Middle frontal gyrus (tissue), 1 donor: ENCODE results near the gene FLOT1.
"Not testable (repeated sequence)": the region's sequence is repeated elsewhere in the genome, so short reads cannot be mapped to it uniquely, and the experiment has no call there.

ENCODE experiments used
- DNase-seq: peaks from one replicate; pipeline ENCODE4 v3.0.0-alpha.2; 2015; ENCODE audit warnings: low spot score; ENCODE audit errors: extremely low spot score

FLOT1 gene

DNA sequence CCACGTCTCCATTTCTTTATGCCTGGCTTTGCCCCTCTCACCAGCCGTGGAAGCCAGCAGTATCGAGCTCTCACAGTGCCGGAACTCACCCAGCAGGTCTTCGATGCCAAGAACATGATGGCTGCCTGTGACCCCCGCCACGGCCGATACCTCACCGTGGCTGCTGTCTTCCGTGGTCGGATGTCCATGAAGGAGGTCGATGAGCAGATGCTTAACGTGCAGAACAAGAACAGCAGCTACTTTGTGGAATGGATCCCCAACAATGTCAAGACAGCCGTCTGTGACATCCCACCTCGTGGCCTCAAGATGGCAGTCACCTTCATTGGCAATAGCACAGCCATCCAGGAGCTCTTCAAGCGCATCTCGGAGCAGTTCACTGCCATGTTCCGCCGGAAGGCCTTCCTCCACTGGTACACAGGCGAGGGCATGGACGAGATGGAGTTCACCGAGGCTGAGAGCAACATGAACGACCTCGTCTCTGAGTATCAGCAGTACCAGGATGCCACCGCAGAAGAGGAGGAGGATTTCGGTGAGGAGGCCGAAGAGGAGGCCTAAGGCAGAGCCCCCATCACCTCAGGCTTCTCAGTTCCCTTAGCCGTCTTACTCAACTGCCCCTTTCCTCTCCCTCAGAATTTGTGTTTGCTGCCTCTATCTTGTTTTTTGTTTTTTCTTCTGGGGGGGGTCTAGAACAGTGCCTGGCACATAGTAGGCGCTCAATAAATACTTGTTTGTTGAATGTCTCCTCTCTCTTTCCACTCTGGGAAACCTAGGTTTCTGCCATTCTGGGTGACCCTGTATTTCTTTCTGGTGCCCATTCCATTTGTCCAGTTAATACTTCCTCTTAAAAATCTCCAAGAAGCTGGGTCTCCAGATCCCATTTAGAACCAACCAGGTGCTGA is 18.4 kb downstream of the FLOT1 start:
- DNase-seq = not testable (repeated sequence)

DNA sequence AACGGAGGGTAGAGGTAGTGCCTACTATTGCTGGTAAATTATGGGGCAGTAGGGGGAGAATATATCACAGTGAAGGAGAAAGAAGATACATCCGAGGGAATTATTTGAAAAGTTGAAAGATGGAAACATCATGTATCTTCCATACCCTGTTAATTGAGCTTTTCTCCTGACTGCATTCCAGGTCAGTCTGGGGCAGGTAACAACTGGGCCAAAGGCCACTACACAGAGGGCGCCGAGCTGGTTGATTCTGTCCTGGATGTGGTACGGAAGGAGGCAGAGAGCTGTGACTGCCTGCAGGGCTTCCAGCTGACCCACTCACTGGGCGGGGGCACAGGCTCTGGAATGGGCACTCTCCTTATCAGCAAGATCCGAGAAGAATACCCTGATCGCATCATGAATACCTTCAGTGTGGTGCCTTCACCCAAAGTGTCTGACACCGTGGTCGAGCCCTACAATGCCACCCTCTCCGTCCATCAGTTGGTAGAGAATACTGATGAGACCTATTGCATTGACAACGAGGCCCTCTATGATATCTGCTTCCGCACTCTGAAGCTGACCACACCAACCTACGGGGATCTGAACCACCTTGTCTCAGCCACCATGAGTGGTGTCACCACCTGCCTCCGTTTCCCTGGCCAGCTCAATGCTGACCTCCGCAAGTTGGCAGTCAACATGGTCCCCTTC is 19.2 kb downstream of the FLOT1 start:
- DNase-seq = not testable (repeated sequence)

DNA sequence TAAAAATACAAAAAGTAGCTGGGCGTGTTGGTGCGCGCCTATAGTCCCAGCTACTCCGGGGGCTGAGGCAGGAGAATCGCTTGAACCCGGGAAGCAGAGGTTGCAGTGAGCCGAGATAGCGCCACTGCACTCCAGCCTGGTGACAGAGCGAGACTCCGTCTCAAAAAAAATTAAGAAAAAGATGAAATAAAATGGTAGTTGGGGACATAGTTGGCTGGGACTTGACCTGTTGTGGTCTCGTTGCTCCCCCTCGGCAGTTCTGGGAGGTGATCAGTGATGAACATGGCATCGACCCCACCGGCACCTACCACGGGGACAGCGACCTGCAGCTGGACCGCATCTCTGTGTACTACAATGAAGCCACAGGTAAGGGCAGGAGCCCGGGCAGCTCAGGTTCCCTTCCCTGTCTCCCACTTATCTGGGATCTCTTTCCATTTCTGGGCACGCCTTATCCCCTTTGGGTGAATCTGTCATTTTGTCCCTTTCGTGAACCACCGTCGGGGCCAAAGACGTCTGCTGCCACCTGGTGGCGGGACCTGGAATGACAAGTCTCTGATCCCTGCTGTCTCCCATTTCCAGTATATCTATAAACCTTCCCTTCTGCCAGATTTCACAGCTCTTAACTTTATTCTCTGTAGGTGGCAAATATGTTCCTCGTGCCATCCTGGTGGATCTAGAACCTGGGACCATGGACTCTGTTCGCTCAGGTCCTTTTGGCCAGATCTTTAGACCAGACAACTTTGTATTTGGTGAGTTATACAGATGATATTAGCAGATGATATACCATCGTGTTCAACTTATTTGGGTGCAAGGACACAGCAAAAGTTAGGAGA is 20.0 kb downstream of the FLOT1 start:
- peak; percentile 71 for DNase-seq

DNA sequence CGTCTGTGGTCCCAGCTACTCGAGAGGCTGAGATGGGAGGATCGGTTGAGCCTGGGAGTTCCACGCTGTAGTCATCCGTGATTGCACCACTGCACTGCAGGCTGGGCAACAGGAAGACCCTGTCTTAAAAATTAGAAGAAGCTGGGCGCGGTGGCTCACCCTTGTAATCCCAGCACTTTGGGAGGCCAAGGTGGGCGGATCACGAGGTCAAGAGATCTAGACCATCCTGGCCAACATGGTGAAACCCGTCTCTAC is 20.5 kb downstream of the FLOT1 start:
- not testable (repeated sequence) for DNase-seq

DNA sequence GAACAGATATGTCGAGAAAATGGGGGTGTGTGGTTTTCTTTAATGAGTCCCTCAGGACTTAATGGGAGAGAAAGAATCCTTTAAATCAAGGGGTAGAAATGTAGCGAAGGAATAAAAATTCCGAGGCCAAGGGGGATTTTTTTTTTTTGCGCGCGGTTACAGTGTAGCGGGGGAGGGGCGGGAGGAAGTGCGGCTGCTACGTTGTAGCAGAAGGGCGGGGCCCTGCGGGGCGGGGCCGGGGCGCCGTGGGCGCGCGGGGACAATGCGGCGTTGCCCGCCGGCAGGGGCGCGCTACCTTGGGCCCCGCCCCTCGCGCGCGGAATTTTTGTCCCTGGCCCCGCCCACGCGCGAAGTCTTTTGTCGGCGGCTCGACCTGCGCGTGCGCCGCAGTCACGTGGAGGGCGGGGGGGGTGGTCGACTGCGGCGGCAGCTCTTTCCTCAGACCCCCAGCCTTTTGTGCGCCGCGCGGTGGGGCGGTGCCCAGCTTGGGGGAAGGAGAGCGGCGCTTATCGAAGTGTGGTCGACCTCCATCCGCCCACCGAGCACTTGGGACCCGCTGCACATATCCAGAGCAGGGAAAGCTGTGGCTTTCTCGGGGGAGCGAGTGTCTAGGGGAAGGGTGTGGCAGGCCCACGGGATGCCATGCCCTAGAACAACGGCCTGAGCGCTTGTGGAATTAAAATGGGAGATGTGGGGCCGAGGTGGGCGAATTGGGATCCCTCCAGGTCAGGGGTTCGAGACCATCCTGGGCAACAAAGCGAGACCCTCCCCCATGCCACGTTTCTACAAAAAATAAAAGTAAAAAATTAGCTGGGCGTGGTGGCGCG is 21.1 kb downstream of the FLOT1 start:
- peak; percentile 86 for DNase-seq

DNA sequence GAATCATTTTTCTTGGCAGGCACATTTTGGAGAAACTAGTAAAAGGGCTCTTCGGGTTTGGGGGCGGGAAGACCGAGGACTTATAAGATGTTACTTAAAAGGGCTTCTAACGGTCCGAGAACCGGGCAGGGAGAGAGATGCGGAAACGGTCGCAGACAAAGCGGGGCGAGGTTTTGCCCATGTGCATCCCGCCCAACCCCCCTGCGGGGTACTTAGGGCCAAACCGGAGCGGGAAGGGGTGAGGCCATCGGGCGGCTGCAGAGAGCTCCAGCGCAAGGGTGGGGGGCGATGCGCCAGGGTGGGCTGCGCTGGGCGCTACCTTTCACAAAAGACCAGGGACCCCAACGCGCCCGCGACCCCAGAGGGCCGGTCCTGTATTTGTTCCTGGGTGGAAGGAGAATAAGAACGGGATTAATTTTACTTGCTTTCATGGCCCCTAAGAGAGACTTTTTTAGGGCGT is 21.7 kb downstream of the FLOT1 start:
- no peak for DNase-seq

DNA sequence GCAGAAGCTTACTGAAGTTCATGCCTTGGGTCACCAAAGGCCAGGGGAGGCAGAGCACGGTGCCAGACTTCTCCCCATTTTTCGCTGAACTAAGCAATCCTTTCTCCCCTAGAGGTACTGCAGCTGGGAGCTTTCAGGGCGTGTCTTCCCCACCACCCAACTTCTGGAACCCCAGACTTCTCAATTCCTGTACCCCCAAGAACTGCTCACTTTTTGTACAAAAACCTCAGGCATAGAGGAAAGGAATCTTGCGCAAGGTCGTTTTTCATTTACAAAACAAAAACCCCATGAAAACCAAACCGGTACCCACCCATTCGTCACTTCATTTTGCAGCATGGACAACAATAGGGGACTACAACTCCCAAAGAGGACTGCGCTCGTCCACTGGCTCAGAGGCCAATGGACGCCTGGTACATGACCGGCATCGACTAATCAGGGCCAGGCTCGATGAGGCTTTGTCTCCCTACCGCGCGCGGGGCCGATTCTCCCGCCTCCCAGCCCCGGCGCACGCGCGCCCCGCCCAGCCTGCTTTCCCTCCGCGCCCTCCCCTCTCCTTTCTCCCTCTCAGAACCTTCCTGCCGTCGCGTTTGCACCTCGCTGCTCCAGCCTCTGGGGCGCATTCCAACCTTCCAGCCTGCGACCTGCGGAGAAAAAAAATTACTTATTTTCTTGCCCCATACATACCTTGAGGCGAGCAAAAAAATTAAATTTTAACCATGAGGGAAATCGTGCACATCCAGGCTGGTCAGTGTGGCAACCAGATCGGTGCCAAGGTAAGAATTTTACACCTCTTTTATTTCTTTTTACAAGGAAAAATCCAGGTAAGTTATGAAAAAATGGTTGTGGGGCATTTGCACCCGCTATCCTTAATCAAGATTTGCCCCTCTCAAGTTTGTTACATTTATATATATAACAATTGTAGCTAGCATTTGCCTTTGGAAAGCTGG is 22.4 kb downstream of the FLOT1 start, which contains the start of gene TUBB:
TUBB (plus strand) TSS at position 562 of the 947 bp plus-strand sequence; CDS start at position 717, 155 bp downstream.
- DNase-seq = peak; percentile 96

DNA sequence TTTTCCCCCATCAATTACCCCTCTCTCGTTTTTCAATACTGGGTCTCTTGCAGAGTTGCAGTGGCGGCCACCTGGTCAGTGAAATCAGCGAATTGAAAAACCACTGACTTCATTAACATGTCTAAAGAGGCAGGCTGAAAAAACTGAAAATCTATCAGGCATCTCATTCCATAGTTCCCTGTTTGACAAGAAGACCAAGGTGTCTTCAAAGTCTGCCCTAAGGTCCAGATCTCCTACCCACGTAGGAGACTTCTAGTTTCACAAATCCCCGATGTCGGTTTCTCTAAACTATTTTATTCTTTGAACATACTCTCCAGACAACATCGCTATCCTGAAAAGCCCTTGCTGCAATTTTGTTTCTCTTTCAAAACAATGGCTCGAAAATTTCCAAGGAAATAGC is 23.1 kb downstream of the FLOT1 start:
- DNase-seq = no peak

DNA sequence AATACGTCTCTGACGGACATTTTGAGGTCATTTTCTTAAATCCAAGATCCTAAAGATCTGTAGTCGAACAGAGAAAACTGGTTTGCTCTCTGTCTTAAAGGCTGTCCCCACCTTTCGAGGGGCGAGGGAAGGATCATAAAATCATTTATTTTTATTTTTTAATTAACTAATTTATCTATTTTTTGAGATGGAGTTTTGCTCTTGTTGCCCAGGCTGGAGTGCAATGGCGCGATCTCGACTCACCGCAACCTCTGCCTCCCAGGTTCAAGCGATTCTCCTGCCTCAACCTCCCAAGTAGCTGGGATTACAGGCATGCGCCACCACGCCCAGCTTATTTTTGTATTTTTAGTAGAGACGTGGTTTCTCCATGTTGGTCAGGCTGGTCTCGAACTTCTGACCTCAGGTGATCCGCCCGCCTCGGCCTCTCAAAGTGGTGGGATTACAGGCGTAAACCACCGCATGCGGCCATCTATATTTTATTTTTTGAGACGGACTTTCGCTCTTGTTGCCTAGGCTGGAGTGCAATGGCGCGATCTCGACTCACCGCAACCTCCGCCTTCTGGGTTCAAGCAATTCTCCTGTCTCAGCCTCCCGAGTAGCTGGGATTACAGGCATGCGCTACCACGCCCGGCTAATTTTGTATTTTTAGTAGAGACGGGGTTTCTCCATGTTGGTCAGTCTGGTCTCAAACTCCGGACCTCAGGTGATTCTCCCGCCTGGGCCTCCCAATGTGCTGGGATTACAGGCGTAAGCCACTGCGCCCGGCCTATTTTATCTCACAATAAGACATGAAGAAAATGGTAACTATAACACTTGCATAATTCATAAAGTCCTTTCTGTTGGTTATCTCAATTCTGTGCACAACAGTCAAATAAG is 24.4 kb downstream of the FLOT1 start:
- not testable (repeated sequence) for DNase-seq

DNA sequence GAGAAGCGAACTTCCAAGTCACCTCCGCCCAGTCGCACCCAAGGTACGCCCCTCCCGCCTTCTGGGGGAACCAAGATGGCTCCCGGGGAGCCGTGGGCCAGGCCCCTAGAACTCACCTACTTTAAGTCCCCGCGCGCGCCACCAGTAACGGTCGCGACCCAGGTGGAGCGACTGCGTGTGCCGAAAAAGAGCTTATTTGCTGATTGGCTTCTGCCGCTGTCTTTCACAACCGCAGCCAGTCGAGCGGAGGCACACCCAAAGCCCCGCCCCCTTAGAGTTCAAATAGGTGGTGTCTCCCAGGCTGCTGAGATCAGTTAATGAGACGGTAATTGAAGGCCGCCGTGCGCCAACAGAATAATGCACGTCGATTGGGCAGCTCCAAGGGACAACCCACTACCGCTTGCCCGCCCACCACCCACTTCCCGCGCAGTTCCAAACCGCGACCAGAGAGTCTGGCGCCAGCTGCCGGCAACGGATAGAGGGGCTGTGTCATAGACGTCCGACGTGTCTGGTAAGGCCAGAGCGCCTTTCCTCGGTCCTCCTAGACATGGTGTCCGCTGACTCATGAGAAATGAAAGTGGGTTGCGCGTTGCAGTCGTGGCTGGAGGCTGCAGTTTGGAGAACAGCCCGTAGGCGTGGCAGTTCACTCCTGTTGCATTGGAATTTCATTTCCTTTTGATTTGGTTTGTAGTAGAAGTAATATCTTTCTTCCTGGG is 25.2 kb downstream of the FLOT1 start, which contains the start of gene MDC1:
MDC1 (minus strand) TSS at position 153 of the 716 bp plus-strand sequence. CDS start 2,106 bp downstream, outside the sequence.
- DNase-seq = peak; percentile 98

DNA sequence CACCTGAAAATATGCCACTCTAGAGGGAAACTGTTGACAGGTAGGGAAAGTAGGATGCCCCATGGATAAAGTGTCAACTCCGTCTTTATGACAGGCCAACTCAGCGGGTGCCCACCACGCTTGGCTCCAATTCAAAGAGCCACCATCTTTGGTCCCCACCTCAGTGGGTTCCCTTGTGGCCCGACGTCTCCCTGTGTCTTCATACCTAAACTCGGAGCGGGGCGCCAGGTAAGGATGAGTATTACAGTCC is 25.7 kb downstream of the FLOT1 start:
- DNase-seq = no peak

DNA sequence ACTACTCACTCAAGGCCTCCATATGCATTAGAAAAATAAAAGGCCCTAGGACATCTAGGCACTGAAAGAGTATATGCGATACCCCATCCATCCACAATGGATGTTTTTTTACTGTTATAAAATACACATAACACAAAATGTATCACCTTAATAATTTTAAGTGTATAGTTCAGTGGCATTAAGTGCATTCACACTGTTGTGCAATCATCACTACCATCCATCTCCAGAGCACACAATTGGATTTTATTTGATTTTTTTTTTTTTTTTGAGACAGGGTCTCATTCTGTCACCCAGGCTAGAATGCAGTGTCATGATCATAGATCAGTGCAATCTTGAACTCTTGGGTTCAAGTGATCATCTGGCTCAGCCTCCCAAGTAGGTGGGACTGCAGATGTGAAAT is 28.2 kb downstream of the FLOT1 start:
- no peak for DNase-seq

DNA sequence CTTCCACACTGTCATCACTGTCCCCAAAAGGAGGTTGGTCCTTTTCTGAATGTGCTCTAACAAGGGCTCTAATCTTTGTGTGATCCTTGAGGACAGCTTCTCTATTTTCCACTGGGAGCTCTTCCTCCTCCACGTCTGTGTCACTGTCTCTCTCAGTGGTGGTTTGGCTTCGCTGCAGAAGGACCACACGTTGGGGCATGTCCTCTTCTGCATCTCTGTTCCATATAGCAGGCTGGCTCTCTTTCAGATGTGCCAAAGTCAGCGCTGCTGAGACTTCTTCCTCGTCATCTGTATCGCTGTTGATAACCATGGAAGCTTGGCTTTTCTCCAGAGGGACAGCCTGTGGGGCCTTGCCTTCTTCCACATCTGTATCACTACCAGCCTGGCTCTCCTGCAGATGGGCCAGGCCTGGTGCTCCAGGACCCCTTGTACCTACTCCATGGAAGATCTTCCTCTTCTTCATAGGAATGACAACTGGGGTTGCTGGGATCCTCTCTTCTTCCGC is 30.0 kb downstream of the FLOT1 start:
- DNase-seq = no peak

DNA sequence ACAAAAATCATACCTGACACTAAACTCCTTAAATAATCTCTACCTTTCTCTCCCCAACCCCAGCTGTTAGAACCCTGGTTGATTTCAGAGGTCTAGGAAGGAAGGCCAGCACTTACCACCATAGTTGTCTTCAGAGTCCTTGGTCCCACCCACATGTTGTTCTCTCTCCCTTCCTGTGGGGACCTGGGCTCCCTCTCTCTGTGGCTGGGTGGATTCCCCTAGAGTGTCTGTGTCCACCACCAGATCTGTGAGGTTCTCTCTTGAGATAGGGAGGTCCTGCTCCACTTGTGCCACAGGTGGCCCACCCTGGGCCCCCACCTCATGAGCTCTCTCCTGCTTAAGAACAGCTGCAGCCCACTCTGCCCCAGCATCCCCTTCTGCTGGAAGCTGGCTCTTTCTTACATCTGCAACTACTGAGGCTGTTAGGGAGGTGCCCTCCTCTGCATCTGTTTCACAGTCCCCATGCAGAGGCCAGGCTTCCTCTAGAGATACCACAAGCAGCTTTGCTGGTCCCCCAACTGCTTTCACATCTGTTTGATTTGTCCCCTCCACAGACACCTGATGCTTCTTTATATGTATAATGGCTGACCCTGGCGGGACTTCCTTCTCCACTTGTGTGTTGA is 30.6 kb downstream of the FLOT1 start:
- DNase-seq = no peak

DNA sequence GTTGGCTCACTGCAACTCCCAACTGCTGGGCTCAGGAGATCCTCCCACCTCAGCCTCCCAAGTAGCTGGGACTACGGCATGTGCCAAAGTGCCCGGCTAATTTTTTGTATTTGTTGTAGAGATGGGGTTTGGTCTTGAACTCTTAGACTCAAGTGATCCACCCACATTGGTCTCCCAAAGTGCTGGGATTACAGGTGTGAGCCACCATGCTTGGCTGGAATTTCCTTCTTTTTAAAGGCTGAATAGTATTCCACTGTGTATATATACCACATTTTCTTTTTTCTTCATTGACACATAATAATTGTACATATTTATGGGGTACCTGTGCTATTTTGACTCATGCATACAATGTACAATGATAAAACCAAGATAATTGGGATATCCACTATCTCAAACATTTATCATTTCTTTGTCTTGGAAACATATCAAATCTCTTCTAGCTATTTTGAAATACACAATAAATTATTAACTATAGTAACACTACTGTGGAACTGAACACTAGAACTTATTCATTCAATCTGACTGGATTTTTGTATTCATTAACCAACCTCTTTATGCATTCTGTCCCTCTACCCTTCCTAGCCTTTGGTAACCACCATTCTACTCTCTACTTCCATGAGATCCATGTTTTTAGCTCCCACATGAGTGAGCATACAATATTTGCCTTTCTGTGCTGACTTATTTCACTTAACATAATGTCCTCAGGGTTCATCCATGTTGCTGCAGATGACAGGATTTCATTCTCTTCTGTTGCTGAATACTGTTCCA is 33.2 kb downstream of the FLOT1 start:
- DNase-seq = no peak

DNA sequence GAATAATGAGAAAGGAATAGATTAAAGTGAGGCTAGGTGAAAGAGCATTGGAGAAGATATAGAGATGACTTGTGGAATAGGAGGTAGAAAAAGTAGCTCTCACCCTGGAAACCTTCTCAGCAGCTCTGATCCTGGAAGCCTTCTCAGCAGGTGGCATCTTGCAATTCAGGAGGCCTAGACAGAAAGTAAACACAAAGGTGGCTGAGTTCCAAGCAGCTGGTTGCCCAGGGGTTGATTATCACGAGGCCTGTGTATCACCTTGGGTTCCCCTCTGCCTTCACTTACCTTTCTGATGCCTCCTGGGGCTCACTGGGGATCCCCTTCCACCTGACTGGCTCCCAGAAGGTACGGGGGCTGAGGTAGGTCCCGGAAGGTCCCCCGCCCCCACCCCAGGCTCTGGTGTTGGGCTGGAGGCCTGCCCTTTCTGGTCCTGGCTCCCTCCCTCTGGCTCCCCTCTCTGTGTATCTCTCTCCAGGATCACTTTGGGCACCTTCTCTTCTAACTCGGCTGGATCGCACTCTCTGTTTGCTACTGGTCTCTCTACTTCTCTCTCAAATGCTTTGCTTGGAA is 35.1 kb downstream of the FLOT1 start:
- DNase-seq = no peak

DNA sequence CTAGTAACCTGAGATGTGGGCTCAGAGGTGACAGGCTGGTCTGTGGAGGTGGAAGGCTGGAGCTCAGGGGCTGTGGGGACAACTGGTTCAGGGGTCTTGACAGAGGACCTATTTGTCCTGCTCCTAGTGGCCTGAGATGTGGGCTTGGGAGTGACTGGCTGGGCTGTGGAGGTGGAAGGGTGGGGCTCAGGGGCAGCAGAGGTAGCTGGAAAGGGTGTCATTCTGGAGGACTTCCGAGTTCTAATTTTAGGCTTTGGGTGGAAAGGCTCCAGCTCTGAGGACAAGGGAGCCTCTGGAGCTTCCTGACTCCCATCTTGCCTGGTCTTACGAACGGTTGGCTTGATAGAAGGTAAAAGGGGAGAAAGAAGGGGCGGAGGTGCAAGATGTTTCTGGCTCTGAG is 36.9 kb downstream of the FLOT1 start:
- no peak for DNase-seq
